K562 (cell line): Measurements from ENCODE around the gene PSMA5. TPM values are rescaled to one million over a fixed set of nuclear protein-coding genes. Genes with fewer than 3 reads are reported as not detected.

Experiments used
- CBFB ChIP-seq: sonication (generic); formaldehyde crosslinking; IDR thresholded peaks from 2 replicates; pipeline ENCODE4 v1.4.0; 2020; ENCODE audit warnings: mild to moderate bottlenecking, missing genetic modification reagents
- CHD4 ChIP-seq: fragments of 200-600 bp; sonication (generic); IDR thresholded peaks from 3 replicates; pipeline ENCODE4 v1.6.1; 2012; ENCODE audit warnings: low read depth, mild to moderate bottlenecking, mixed read lengths, low read length, inconsistent platforms; ENCODE audit not compliant: insufficient read depth, insufficient replicate concordance, poor library complexity, severe bottlenecking
- CSDE1 ChIP-seq, 2 experiments: fragments of 450-650 bp; IDR thresholded peaks; 2 replicates each; pipeline ENCODE4 v1.6.1; 2016; ENCODE audit warnings: mild to moderate bottlenecking in 1 of 2
- CTBP1 ChIP-seq: fragments of 450-650 bp; IDR thresholded peaks from 2 replicates; pipeline ENCODE4 v1.6.1; 2016; ENCODE audit warnings: borderline replicate concordance
- ELF4 ChIP-seq: fragments of 450-650 bp; formaldehyde crosslinking; IDR thresholded peaks from 2 replicates; pipeline ENCODE4 v1.4.0; 2022; ENCODE audit warnings: missing genetic modification characterization
- EWSR1 ChIP-seq: fragments of 450-650 bp; IDR thresholded peaks from 2 replicates; pipeline ENCODE4 v1.6.1; 2018; ENCODE audit warnings: borderline replicate concordance, mild to moderate bottlenecking, low read depth, moderate library complexity; ENCODE audit not compliant: partially characterized antibody
- HNRNPLL ChIP-seq: fragments of 200-400 bp; formaldehyde crosslinking; IDR thresholded peaks from 2 replicates; pipeline ENCODE4 v1.6.1; 2017; ENCODE audit warnings: low read length, low read depth, mild to moderate bottlenecking; ENCODE audit not compliant: poor library complexity, severe bottlenecking
- KLF1 ChIP-seq: fragments of 450-650 bp; IDR thresholded peaks from 2 replicates; pipeline ENCODE4 v1.6.1; 2016; ENCODE audit warnings: missing genetic modification characterization, missing compliant biosample characterization
- KLF13 ChIP-seq: fragments of 450-650 bp; IDR thresholded peaks from 2 replicates; pipeline ENCODE4 v1.6.1; 2016; ENCODE audit warnings: missing genetic modification characterization, low read depth, mild to moderate bottlenecking, missing compliant biosample characterization, moderate library complexity, borderline replicate concordance
- MAFK ChIP-seq: IDR thresholded peaks from 2 replicates; pipeline ENCODE4 v1.6.1; 2011; ENCODE audit warnings: low read length, improper control_type of control experiment
- MBD2 ChIP-seq: sonication (generic); IDR thresholded peaks from 2 replicates; pipeline ENCODE4 v1.6.1; 2016; ENCODE audit warnings: low read depth, borderline replicate concordance
- PTRF ChIP-seq: fragments of 450-650 bp; IDR thresholded peaks from 2 replicates; pipeline ENCODE4 v1.6.1; 2016; ENCODE audit warnings: mild to moderate bottlenecking, missing genetic modification characterization, missing compliant biosample characterization
- PYGO2 ChIP-seq: fragments of 450-650 bp; IDR thresholded peaks from 2 replicates; pipeline ENCODE4 v1.6.1; 2016; ENCODE audit warnings: mild to moderate bottlenecking, missing genetic modification characterization, moderate library complexity, missing compliant biosample characterization
- SREBF2 ChIP-seq: sonication (generic); formaldehyde crosslinking; IDR thresholded peaks from 2 replicates; pipeline ENCODE4 v1.4.0; 2020; ENCODE audit warnings: mild to moderate bottlenecking, missing genetic modification reagents
- TCF3 ChIP-seq: sonication (generic); formaldehyde crosslinking; IDR thresholded peaks from 2 replicates; pipeline ENCODE4 v1.4.0; 2020; ENCODE audit warnings: mild to moderate bottlenecking, missing genetic modification reagents
- TSHZ1 ChIP-seq: fragments of 250-450 bp; sonication (Bioruptor Pico); IDR thresholded peaks from 2 replicates; pipeline ENCODE4 v1.4.0; 2020; ENCODE audit warnings: mild to moderate bottlenecking, moderate library complexity
- USF1 ChIP-seq: sonication (generic); formaldehyde crosslinking; IDR thresholded peaks from 2 replicates; pipeline ENCODE4 v1.9.0; 2022; ENCODE audit warnings: mild to moderate bottlenecking, missing genetic modification reagents
- ZNF311 ChIP-seq: fragments of 250-450 bp; sonication (Bioruptor Pico); IDR thresholded peaks from 2 replicates; pipeline ENCODE4 v1.4.0; 2020; ENCODE audit warnings: mild to moderate bottlenecking, moderate library complexity
- ZNF584 ChIP-seq: fragments of 200-800 bp; sonication (Bioruptor generic); IDR thresholded peaks from 2 replicates; pipeline ENCODE4 v1.6.1; 2016; ENCODE audit warnings: low read depth, mild to moderate bottlenecking, missing genetic modification characterization, missing compliant biosample characterization
- polyA plus RNA-seq, 8 experiments: library from polyadenylated mRNA; depleted of rRNA in 4 of 8; stranded (reverse) in 5 of 8; unstranded in 3 of 8; fragments of >200 nt; fragmentation: Nextera tagmentation in 2 of 8; fragmentation: Illumina TruSeq in 1 of 8; extraction: Ambion mirVana in 2 of 8; extraction: Trizol in 1 of 8; gene quantifications; 2 replicates each; pipeline versions ENCODE4 v1.2.1 to v1.2.3, GENCODE V29; 2011 to 2014; ENCODE audit warnings: inconsistent platforms in 1 of 8, missing spikeins in 1 of 8
- total RNA-seq, 7 experiments: library from RNA; depleted of rRNA in 6 of 7; stranded (reverse); fragments of >200 nt in 6 of 7; fragmentation: Illumina TruSeq in 2 of 7; extraction: Trizol in 2 of 7; gene quantifications; 2 replicates each; pipeline versions ENCODE4 v1.2.1 to v1.2.3, GENCODE V29; 2011 to 2021; ENCODE audit warnings: low replicate concordance in 1 of 7

Gene PSMA5
- total and polyA plus RNA-seq, 9 of the 15 experiments (the other 6 are each of a cell fraction or from before 2014, with no cell fraction given): 82.6 to 542 (median 287) TPM

- TF ChIP-seq USF1 (CRISPR knock-in tag): no peak
- peak; percentile 51; the same call in 1 of the 2 replicates for TF ChIP-seq ZNF584 (CRISPR knock-in tag)
- no peak for TF ChIP-seq PTRF (tag)
- TF ChIP-seq KLF13 (tag): no peak
- peak; percentile 92 for TF ChIP-seq CBFB (CRISPR knock-in tag)
- TF ChIP-seq SREBF2 (CRISPR knock-in tag): no peak
- no peak for TF ChIP-seq ZNF311 (CRISPR knock-in tag)
- TF ChIP-seq TCF3: 0 out of 2 replicates have a peak, but pooled peaks have one; percentile 32
- TF ChIP-seq HNRNPLL: no peak
- no peak for TF ChIP-seq MBD2
- TF ChIP-seq CTBP1: no peak
- TF ChIP-seq CSDE1 (IDR thresholded peaks at IDR 0.05): no peak
- TF ChIP-seq TSHZ1: no peak
- no peak for TF ChIP-seq CHD4
- TF ChIP-seq MAFK: peak; percentile 35
- TF ChIP-seq PYGO2 (tag): no peak
- no peak for TF ChIP-seq ELF4 (CRISPR knock-in tag)
- TF ChIP-seq EWSR1: no peak
- 0 out of 2 replicates have a peak, but pooled peaks have one; percentile 39 for TF ChIP-seq KLF1 (tag)
Measured at GRCh38 chr1:109425391-109426280, 612 bp downstream of the PSMA5 start (continued).
